HepG2 (cell line): ENCODE measurements around the gene ABHD1. TPM values are rescaled to one million over a fixed set of nuclear protein-coding genes. Genes with fewer than 3 reads are reported as not detected.

Experiments used
- CBX1 ChIP-seq: IDR thresholded peaks from one replicate; pipeline ENCODE4 v1.6.1; 2016; ENCODE audit warnings: antibody characterized with exemption, low read depth
- HES4 ChIP-seq: sonication (generic); formaldehyde crosslinking; IDR thresholded peaks from 2 replicates; pipeline ENCODE4 v1.9.0; 2021; ENCODE audit warnings: mild to moderate bottlenecking, missing genetic modification reagents, borderline replicate concordance
- NFRKB ChIP-seq: fragments of 450-650 bp; IDR thresholded peaks from 2 replicates; pipeline ENCODE4 v1.6.1; 2017
- NONO ChIP-seq, 2 experiments: fragments of 450-650 bp in 1 of 2; sonication (generic) in 1 of 2; formaldehyde crosslinking in 1 of 2; IDR thresholded peaks in 1 of 2; conservative IDR thresholded peaks in 1 of 2; 2 replicates each; pipeline versions ENCODE4 v1.6.1 to v1.8.0; 2017 to 2022; ENCODE audit warnings: mild to moderate bottlenecking in 1 of 2, missing genetic modification reagents in 1 of 2, moderate library complexity in 1 of 2
- SMAD9 ChIP-seq: sonication (generic); formaldehyde crosslinking; IDR thresholded peaks from 2 replicates; pipeline ENCODE4 v1.5.1; 2020; ENCODE audit warnings: mild to moderate bottlenecking, missing genetic modification reagents
- ZBTB7A ChIP-seq: sonication (generic); formaldehyde crosslinking; IDR thresholded peaks from 2 replicates; pipeline ENCODE4 v1.8.0; 2022; ENCODE audit warnings: mild to moderate bottlenecking, missing genetic modification reagents
- ZNF430 ChIP-seq: sonication (generic); formaldehyde crosslinking; IDR thresholded peaks from 2 replicates; pipeline ENCODE4 v1.9.0; 2021; ENCODE audit warnings: mild to moderate bottlenecking, missing genetic modification reagents
- polyA plus RNA-seq, 8 experiments: library from polyadenylated mRNA; depleted of rRNA in 3 of 8; stranded (reverse) in 7 of 8; unstranded in 1 of 8; fragments of >200 nt; fragmentation: Illumina TruSeq in 4 of 8; extraction: Trizol in 4 of 8; gene quantifications; 2 replicates each; pipeline versions ENCODE4 v1.2.1 to v1.2.3, GENCODE V29; 2011 to 2016; ENCODE audit warnings: low read depth in 4 of 8, missing spikeins in 1 of 8, mixed read lengths in 1 of 8; ENCODE audit not compliant: insufficient read depth in 1 of 8
- total RNA-seq, 5 experiments: library from RNA; depleted of rRNA; stranded (reverse); fragments of >200 nt; fragmentation: Illumina TruSeq; extraction: Trizol; gene quantifications; 2 replicates each; pipeline ENCODE4 v1.2.3, GENCODE V29; 2016; ENCODE audit warnings: low read depth in 1 of 5
- TF ChIP-seq, protein P1 (sequence below): sonication (generic); formaldehyde crosslinking; IDR thresholded peaks from 2 replicates; pipeline ENCODE4 v1.4.0; 2020; ENCODE audit warnings: missing genetic modification reagents, borderline replicate concordance
- TF ChIP-seq, protein P2 (sequence below): sonication (generic); formaldehyde crosslinking; IDR thresholded peaks from 2 replicates; pipeline ENCODE4 v1.4.0; 2020; ENCODE audit warnings: missing genetic modification reagents, mild to moderate bottlenecking, borderline replicate concordance
- TF ChIP-seq, protein P3 (sequence below): sonication (generic); formaldehyde crosslinking; IDR thresholded peaks from 2 replicates; pipeline ENCODE4 v1.4.0; 2020; ENCODE audit warnings: mild to moderate bottlenecking, missing genetic modification reagents
- TF ChIP-seq, protein P4 (sequence below): sonication (generic); formaldehyde crosslinking; IDR thresholded peaks from 2 replicates; pipeline ENCODE4 v1.9.0; 2021; ENCODE audit warnings: missing genetic modification reagents, borderline replicate concordance

ABHD1 gene
- total and polyA plus RNA-seq, 2 of the 13 experiments (the other 11 are each of a cell fraction or from before 2014, with no cell fraction given) = 0.04 to 0.81 TPM

DNA sequence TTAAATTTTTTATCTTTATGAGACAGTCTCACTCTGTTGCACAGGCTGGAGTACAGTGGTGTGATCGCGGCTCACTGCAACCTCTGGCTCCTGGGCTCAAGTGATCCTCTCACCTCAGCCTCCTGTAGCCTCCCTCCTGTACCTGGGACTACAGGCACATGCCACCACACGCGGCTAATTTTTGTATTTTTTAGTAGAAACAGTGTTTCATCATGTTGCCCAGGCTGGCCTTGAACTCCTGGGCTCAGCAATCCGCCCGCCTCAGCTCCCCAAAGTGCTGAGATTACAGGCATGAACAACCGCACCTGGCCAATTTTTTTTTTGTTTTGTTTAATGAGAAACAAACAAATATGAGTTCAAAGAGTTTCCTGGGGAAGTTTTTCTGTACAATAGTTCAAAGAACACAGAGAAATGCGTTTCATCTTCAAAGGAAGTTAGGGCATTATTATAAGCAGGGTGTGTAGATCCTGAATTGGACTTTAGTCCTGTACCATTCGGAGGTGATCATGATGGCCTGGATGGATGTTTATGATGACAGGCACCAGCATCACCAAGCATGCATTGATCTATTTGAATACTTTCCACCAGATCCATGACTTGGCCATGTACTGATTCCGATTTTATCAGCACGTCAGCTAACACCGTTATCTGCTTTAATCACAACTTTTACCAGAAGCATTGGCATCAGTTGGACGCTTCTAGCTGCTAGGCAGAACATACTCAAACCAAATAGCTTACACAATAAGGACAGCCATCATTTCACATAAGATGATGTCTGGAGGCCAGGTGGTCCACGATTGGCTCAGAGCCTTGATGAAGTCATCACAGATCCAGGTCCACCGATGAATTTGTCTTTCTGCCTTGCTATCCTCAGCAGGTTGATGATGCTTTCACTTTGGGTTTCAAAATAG, 54.1 kb downstream of the ABHD1 start (continued):
- TF ChIP-seq ZNF430 (CRISPR knock-in tag) (peak; percentile 7), NONO (IDR thresholded peaks at IDR 0.05) (no peak), NONO (CRISPR knock-in tag; conservative IDR thresholded peaks at IDR 0.05) (peak; percentile 93), NFRKB (no peak), SMAD9 (CRISPR knock-in tag) (no peak), ZBTB7A (CRISPR knock-in tag) (no peak), CBX1 (peak; percentile 56), HES4 (CRISPR knock-in tag) (peak; percentile 76; the same call in 1 of the 2 replicates)
- TF ChIP-seq, protein P1, sequence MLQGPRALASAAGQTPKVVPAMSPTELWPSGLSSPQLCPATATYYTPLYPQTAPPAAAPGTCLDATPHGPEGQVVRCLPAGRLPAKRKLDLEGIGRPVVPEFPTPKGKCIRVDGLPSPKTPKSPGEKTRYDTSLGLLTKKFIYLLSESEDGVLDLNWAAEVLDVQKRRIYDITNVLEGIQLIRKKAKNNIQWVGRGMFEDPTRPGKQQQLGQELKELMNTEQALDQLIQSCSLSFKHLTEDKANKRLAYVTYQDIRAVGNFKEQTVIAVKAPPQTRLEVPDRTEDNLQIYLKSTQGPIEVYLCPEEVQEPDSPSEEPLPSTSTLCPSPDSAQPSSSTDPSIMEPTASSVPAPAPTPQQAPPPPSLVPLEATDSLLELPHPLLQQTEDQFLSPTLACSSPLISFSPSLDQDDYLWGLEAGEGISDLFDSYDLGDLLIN (CRISPR knock-in tag) = no peak
- TF ChIP-seq, protein P2, sequence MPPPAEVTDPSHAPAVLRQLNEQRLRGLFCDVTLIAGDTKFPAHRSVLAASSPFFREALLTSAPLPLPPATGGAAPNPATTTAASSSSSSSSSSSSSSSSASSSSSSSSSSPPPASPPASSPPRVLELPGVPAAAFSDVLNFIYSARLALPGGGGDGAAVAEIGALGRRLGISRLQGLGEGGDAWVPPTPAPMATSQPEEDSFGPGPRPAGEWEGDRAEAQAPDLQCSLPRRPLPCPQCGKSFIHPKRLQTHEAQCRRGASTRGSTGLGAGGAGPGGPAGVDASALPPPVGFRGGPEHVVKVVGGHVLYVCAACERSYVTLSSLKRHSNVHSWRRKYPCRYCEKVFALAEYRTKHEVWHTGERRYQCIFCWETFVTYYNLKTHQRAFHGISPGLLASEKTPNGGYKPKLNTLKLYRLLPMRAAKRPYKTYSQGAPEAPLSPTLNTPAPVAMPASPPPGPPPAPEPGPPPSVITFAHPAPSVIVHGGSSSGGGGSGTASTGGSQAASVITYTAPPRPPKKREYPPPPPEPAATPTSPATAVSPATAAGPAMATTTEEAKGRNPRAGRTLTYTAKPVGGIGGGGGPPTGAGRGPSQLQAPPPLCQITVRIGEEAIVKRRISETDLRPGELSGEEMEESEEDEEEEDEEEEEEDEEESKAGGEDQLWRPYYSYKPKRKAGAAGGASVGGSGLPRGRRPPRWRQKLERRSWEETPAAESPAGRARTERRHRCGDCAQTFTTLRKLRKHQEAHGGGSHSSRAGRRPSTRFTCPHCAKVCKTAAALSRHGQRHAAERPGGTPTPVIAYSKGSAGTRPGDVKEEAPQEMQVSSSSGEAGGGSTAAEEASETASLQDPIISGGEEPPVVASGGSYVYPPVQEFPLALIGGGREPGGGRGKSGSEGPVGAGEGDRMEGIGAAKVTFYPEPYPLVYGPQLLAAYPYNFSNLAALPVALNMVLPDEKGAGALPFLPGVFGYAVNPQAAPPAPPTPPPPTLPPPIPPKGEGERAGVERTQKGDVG = peak; percentile 97
- TF ChIP-seq, protein P3, sequence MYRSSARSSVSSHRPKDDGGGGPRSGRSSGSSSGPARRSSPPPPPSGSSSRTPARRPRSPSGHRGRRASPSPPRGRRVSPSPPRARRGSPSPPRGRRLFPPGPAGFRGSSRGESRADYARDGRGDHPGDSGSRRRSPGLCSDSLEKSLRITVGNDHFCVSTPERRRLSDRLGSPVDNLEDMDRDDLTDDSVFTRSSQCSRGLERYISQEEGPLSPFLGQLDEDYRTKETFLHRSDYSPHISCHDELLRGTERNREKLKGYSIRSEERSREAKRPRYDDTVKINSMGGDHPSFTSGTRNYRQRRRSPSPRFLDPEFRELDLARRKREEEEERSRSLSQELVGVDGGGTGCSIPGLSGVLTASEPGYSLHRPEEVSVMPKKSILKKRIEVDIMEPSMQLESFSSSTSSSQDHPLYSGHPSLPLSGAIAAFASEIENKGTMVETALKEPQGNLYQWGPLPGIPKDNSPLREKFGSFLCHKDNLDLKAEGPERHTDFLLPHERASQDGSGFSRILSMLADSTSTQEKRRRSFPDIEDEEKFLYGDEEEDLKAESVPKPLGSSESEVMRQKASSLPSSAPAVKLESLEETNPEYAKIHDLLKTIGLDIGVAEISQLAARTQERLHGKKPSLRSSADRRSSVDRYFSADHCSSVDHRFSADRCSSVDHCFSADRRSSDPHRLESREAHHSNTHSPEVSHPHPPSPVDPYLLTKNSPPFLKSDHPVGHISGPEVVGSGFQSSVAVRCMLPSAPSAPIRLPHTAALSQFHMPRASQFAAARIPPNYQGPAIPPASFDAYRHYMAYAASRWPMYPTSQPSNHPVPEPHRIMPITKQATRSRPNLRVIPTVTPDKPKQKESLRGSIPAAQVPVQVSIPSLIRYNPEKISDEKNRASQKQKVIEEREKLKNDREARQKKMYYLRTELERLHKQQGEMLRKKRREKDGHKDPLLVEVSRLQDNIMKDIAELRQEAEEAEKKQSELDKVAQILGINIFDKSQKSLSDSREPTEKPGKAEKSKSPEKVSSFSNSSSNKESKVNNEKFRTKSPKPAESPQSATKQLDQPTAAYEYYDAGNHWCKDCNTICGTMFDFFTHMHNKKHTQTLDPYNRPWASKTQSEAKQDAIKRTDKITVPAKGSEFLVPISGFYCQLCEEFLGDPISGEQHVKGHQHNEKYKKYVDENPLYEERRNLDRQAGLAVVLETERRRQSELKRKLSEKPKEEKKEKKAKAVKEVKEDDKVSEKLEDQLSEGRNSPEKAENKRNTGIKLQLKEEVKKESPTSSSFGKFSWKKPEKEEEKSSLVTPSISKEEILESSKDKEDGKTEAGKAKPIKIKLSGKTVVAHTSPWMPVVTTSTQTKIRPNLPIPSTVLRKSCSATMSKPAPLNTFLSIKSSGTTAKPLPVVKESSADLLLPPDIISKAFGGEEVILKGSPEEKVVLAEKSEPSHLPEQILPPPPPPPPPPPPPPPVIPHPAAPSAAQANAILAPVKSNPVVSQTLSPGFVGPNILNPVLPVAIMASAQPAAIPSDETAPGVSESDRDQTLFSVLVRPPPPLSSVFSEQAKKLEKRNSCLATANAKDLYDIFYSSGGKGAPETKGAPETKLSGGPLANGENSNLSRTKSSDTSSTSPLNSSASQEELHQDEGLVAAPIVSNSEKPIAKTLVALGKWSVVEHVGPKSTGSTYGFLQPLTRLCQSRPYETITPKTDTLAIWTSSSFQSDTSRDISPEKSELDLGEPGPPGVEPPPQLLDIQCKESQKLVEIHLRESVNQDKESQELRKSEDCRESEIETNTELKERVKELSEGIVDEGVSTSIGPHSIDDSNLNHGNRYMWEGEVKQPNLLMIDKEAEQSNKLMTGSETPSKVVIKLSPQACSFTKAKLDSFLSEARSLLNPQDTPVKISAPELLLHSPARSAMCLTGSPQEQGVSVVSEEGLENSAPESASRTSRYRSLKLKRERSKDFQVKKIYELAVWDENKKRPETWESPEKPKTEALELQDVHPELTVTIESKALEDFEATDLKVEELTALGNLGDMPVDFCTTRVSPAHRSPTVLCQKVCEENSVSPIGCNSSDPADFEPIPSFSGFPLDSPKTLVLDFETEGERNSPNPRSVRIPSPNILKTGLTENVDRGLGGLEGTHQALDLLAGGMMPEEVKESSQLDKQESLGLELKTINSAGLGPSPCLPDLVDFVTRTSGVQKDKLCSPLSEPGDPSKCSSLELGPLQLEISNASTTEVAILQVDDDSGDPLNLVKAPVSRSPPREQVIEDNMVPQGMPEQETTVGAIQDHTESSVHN (CRISPR knock-in tag) = no peak
- TF ChIP-seq, protein P4, sequence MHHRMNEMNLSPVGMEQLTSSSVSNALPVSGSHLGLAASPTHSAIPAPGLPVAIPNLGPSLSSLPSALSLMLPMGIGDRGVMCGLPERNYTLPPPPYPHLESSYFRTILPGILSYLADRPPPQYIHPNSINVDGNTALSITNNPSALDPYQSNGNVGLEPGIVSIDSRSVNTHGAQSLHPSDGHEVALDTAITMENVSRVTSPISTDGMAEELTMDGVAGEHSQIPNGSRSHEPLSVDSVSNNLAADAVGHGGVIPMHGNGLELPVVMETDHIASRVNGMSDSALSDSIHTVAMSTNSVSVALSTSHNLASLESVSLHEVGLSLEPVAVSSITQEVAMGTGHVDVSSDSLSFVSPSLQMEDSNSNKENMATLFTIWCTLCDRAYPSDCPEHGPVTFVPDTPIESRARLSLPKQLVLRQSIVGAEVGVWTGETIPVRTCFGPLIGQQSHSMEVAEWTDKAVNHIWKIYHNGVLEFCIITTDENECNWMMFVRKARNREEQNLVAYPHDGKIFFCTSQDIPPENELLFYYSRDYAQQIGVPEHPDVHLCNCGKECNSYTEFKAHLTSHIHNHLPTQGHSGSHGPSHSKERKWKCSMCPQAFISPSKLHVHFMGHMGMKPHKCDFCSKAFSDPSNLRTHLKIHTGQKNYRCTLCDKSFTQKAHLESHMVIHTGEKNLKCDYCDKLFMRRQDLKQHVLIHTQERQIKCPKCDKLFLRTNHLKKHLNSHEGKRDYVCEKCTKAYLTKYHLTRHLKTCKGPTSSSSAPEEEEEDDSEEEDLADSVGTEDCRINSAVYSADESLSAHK (CRISPR knock-in tag) = no peak
